Stomach smooth muscle (tissue), 2 donors: ENCODE measurements around the gene RMND1.
"Not testable (repeated sequence)": the region's sequence is repeated elsewhere in the genome, so short reads cannot be mapped to it uniquely, and the experiment has no call there.

Experiments
- H3K27ac ChIP-seq: one replicate; pipeline ENCODE4 v1.7.0; 2013; ENCODE audit warnings: mild to moderate bottlenecking, low read length, inconsistent platforms
- H3K27me3 ChIP-seq, 2 donors: one replicate each; pipeline ENCODE4 v1.7.0; 2013; ENCODE audit warnings: low read length in 2 of 2; ENCODE audit not compliant: insufficient read depth in 2 of 2, control insufficient read depth in 1 of 2
- H3K36me3 ChIP-seq, 2 donors: one replicate each; pipeline ENCODE4 v1.7.0; 2013; ENCODE audit warnings: low read length in 2 of 2; ENCODE audit not compliant: control insufficient read depth in 2 of 2, insufficient read depth in 2 of 2
- H3K4me1 ChIP-seq: one replicate; pipeline ENCODE4 v1.7.0; 2013; ENCODE audit warnings: low read length; ENCODE audit not compliant: control insufficient read depth, insufficient read depth
- H3K4me3 ChIP-seq, 2 donors: one replicate each; pipeline ENCODE4 v1.7.0; 2013; ENCODE audit warnings: low read length in 2 of 2
- H3K9ac ChIP-seq, 2 donors: one replicate each; pipeline ENCODE4 v1.7.0; 2013; ENCODE audit warnings: low read length in 2 of 2, mild to moderate bottlenecking in 1 of 2
- H3K9me3 ChIP-seq, 2 donors: one replicate each; pipeline ENCODE4 v1.7.0; 2013; ENCODE audit warnings: low read length in 2 of 2; ENCODE audit not compliant: control insufficient read depth in 2 of 2
- donor health status: healthy.
- donor health status: Pancreatic carcinoma.

RMND1 gene

GRCh38 chr6:151387175-151387970, 64.6 kb downstream of the RMND1 start:
- Histone ChIP-seq H3K4me3 (no peak overlapping the region), H3K4me1 (peaks cover 15% of the 10 kb centered on the region), H3K27ac (no peak overlapping the region), H3K9ac (no peak overlapping the region), H3K27me3 (no peaks in the 10 kb centered on the region), H3K9me3 (no peaks in the 10 kb centered on the region), H3K36me3 (no peaks in the 10 kb centered on the region)

- H3K36me3 ChIP-seq, result no peaks in the 10 kb centered on the region
- H3K9ac ChIP-seq, result no peak overlapping the region
- no peak overlapping the region for H3K4me3 ChIP-seq
- no peaks in the 10 kb centered on the region for H3K27me3 ChIP-seq
- H3K9me3 ChIP-seq, result no peaks in the 10 kb centered on the region
- peaks cover 10% of the 10 kb centered on the region for H3K4me1 ChIP-seq
- no peak overlapping the region for H3K27ac ChIP-seq
Observed at GRCh38 chr6:151385177-151385576, 66.7 kb downstream of the RMND1 start.

GRCh38 chr6:151384151-151384550, 67.8 kb downstream of the RMND1 start:
- H3K36me3 ChIP-seq, result no peaks in the 10 kb centered on the region
- no peaks in the 10 kb centered on the region for H3K9me3 ChIP-seq

GRCh38 chr6:151382631-151383030, 69.3 kb downstream of the RMND1 start:
- not testable (repeated sequence) for H3K9ac ChIP-seq, H3K36me3 ChIP-seq, H3K4me1 ChIP-seq, H3K9me3 ChIP-seq, H3K4me3 ChIP-seq, H3K27ac ChIP-seq, H3K27me3 ChIP-seq

More at GRCh38 chr6:151384151-151384550, 67.8 kb downstream of the RMND1 start:
- Histone ChIP-seq H3K27me3 (no peaks in the 10 kb centered on the region), H3K4me1 (peaks cover 10% of the 10 kb centered on the region), H3K9ac (no peak overlapping the region), H3K27ac (no peak overlapping the region), H3K4me3 (no peak overlapping the region)

GRCh38 chr6:151381722-151382121, 70.2 kb downstream of the RMND1 start:
- Histone ChIP-seq H3K27ac (no peak overlapping the region), H3K9ac (no peak overlapping the region), H3K9me3 (no peaks in the 10 kb centered on the region), H3K4me3 (no peak overlapping the region), H3K36me3 (no peaks in the 10 kb centered on the region), H3K27me3 (no peaks in the 10 kb centered on the region), H3K4me1 (peaks cover 2% of the 10 kb centered on the region)

- Histone ChIP-seq H3K36me3 (no peaks in the 10 kb centered on the region), H3K27ac (no peak overlapping the region), H3K27me3 (no peaks in the 10 kb centered on the region), H3K9ac (no peak overlapping the region), H3K4me3 (no peak overlapping the region), H3K9me3 (no peaks in the 10 kb centered on the region), H3K4me1 (peaks cover 2% of the 10 kb centered on the region)
Observed at GRCh38 chr6:151380848-151381205, 71.1 kb downstream of the RMND1 start.

GRCh38 chr6:151379933-151380847, 71.7 kb downstream of the RMND1 start:
- peaks cover 2% of the 10 kb centered on the region for H3K4me1 ChIP-seq
- H3K9me3 ChIP-seq, result no peaks in the 10 kb centered on the region
- peak overlapping the region in 1 of 2 donors; percentile 9 for H3K9ac ChIP-seq
- H3K27ac ChIP-seq, result no peak overlapping the region
- H3K4me3 ChIP-seq, result no peak overlapping the region
- no peaks in the 10 kb centered on the region for H3K36me3 ChIP-seq
- no peaks in the 10 kb centered on the region for H3K27me3 ChIP-seq

- no peaks in the 10 kb centered on the region for H3K27me3 ChIP-seq
- H3K9ac ChIP-seq, result no peak overlapping the region
- peaks cover 3 to 7% of the 10 kb centered on the region in 2 donors for H3K36me3 ChIP-seq
- no peak overlapping the region for H3K27ac ChIP-seq
- no peaks in the 10 kb centered on the region for H3K9me3 ChIP-seq
- no peak overlapping the region for H3K4me3 ChIP-seq
- peaks cover 6% of the 10 kb centered on the region for H3K4me1 ChIP-seq
Observed at GRCh38 chr6:151377095-151377494, 74.8 kb downstream of the RMND1 start.

- no peaks in the 10 kb centered on the region for H3K9me3 ChIP-seq
- peaks cover 8 to 11% of the 10 kb centered on the region in 2 donors for H3K36me3 ChIP-seq
- H3K9ac ChIP-seq, result no peak overlapping the region
- peaks cover 6% of the 10 kb centered on the region for H3K4me1 ChIP-seq
- H3K27me3 ChIP-seq, result no peaks in the 10 kb centered on the region
- H3K27ac ChIP-seq, result no peak overlapping the region
- no peak overlapping the region for H3K4me3 ChIP-seq
Observed at GRCh38 chr6:151376440-151376839, 75.5 kb downstream of the RMND1 start.

GRCh38 chr6:151375833-151376232, 76.1 kb downstream of the RMND1 start:
- H3K27ac ChIP-seq, result no peak overlapping the region
- H3K4me3 ChIP-seq, result no peak overlapping the region

More at GRCh38 chr6:151375833-151376232, 76.1 kb downstream of the RMND1 start:
- Histone ChIP-seq H3K9me3 (no peaks in the 10 kb centered on the region), H3K9ac (no peak overlapping the region), H3K36me3 (peaks cover 14 to 15% of the 10 kb centered on the region in 2 donors), H3K4me1 (peaks cover 6% of the 10 kb centered on the region), H3K27me3 (no peaks in the 10 kb centered on the region)
